Stimulated activated CD8-positive, alpha-beta memory T cell treated with anti-CD3 and anti-CD28 coated beads, Interleukin-15, amount 100 ng/mL, for 48 hours (primary cell): ENCODE results near the gene GPR108.

ENCODE experiments used
- DNase-seq, 2 donors: peaks; one replicate each; pipeline ENCODE4 v3.0.0-alpha.2; 2020; ENCODE audit warnings: low read depth in 2 of 2

Gene GPR108

DNA sequence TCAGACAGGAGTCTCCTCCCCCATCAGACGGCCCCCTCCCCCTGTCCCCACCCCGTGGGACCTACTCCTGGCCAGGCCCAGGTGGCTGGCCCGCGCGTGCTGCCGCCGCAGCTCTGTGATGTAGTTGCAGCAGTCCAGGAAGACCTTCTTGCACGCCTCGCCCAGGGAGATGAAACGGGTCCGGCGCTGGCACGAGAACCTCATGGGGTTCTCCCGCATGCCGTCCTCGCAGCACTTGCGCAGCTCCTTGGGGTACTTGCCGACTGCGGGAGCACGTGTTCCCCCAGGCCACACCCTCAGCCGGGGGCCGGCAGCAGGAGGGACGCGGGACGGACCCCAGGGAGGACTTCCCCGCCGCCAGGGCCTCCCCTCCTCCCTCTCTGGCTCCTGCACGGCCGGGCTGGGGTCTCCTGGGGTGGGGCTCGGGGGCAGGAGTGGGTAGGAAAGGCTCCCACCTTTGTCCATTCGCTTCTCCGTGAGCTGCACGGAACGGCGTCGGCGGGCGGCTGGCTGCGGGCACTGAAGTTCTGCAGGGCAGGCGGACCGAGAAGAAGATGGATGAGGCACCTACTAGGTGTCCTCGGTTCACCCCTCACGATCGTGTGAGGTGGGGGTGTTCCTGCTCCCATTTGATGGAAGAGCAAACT is 30.2 kb downstream of the GPR108 start:
- DNase-seq, result no peak

DNA sequence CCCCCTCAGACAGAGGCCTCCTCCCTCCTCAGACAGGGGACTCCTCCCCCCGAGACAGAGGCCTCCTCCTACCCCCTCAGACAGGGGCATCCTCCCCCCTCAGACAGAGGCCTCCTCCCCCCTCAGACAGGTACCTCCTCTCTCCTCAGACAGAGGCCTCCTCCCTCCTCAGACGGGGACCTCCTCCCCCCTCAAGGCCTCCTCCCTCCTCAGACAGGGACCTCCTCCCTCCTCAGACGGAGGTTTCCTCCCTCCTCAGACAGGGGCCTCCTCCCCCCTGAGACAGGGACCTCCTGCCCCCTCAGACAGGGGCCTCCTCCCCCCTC is 30.8 kb downstream of the GPR108 start:
- no peak for DNase-seq

DNA sequence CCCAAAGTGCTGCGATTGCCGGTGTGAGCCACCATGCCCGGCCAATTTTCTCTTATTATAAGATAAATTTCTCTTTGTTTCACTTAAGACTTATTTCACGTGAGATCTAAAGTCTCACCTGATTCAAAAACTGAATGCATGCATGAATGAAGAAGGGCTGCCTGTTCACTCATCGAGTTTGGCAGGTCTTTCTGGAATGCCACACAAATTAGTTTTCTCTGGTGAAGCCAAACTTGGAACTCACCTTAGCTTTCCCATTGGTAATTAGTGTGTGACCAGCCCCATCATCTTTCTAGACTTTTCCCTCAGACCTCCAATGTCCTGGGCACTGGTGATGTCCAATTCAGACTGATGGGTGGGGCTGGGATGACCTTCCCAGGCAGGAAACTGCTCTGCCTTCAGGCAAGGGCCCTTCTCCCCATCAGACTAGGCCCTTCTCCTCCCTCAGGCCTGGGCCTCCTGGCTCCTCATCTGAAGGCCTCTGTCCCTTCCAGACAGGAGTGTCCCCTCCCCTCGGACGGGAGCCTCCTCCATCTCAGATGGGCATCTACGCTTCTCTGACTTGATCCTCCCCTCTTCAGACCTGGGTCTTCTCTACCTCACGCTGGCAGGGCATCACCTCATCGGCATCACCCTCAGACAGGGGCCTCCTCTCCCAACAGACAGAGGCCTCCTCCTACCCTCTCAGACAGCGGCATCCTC is 31.3 kb downstream of the GPR108 start:
- no peak for DNase-seq

DNA sequence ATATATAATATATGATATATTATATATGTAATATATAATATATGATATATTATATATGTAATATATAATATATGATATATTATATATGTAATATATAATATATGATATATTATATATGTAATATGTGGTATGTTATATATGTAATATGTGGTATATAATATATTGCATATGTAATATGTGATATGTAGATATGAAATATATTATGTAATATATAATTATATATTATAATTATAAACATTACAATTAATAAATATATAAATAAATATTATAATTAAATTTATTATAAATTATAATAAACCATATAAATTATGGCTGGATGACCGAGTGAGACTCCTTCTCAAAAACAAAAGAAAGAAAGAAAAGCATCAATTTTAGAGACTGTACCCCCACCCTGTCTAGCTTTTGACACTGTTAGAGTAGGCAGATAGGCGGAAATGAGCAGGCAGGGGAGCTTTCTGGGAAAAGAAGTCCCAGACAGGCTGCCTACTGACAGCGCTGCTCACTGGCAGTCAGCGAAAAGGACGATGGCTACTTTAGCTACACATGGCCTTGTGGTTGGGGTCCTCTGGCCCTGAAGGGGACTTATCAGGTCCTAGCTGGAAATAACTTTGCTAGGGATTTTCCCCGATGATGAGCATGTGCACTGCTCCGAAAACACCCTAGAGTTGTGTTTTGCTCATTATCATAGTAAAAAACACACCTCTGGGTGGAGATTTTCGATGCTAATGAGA is 36.6 kb downstream of the GPR108 start:
- DNase-seq, result no peak

DNA sequence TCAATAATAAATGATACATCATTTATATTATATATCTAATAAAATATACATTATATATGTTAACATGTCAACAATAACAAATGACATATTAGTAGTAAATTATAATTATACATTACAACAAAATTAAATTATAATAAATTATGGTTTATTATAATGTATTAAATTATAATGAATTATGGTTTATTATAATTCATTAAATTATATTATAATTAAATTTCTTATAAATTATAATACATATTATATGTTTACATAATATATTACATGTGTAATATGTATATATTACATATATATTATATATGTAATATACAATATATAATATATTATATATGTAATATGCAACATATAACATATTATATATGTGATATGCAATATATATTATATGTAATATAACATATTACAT is 37.4 kb downstream of the GPR108 start:
- no peak for DNase-seq

DNA sequence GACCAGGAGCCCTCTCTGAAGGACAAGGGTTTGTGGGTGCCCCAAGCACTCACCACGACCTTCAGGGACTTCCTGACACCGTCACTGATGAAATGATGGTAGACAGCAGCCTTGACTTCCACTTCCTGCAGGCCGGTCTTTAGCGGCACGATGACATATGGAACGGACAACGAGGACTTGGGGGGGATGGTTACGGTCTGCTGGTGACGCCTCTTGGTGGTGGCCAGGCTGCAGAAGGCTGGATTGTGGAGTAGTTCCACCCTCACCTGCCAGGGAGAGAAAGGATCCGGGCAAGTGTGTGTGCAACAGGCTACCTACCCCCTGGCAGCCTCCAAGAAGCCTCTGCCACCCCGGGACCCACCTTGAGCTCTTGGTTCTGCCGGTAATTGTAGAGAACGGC is 40.1 kb downstream of the GPR108 start:
- DNase-seq, result no peak

DNA sequence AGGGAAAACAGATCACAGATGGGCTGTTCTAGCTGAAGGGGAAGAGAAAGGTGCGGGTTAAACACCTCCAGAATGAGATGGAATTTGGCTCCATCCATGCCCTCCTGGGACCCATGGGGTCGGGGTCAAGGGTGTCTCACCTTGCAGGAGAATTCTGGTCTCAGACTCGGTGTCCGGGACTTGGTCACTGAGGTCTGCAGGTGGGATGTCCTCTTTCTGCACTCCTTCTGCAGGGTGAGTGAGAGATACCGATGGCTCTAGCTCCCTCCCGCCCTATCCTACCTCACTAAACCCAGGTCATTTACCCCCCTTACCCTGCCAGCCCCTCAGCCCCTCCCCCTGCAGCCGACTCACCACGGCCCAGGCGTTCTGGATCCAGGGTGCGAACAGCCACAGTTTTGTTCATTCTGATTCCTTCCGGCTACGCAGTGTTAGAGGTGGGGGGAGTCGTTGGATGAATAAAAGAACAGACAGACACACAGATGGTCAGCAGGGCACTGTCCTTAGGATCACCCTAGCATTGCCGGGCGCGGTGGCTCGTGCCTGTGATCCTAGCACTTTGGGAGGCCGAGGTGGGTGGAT is 41.0 kb downstream of the GPR108 start:
- no peak for DNase-seq

DNA sequence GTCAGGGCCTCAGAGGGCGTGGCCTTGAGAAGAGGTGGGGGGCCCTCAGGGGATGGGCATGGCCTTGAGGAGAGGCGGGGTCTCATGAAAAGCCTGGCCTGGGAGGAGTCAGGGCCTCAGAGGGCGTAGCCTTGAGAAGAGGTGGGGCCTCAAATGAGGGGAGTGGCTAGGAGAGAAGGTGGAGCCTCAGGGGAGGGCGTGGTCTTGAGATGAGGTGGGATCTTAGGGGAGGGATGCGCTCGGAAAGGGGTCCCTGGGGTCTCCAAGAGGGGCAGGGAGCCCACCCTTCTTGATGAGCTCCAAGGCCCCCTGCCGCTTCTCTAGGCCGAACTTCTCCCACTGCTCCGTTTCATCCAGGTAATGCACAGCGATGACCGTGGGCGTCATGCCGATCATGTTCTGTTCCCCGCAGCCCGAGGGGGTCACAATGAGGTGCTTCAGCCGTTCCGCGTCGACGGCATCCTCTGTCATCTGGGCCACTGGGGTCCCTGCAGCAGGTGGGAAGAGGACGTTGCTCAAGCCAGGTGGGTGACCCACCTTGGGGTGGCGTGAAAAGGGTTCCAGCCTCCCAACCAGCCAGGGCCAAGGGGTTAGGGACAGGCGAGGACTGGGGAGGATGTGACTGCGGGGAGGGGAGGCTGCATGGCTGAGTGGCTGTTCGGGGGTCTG is 43.1 kb downstream of the GPR108 start:
- no peak for DNase-seq

DNA sequence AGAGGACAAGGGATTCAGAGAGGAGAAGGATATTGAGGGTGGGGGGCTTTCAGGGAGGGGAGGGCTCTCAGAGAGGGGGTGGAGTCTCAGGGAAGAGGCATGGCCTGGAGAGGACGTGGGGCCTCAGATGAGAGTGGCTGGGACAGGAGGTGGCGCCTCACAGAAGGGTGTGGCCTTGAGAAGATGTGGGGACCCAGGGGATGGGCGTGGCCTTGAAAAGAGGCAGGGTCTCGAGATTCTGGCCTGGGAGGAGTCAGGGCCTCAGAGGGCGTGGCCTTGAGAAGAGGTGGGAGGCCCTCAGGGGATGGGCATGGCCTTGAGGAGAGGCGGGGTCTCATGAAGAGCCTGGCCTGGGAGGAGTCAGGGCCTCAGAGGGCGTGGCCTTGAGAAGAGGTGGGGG is 43.7 kb downstream of the GPR108 start:
- no peak for DNase-seq

DNA sequence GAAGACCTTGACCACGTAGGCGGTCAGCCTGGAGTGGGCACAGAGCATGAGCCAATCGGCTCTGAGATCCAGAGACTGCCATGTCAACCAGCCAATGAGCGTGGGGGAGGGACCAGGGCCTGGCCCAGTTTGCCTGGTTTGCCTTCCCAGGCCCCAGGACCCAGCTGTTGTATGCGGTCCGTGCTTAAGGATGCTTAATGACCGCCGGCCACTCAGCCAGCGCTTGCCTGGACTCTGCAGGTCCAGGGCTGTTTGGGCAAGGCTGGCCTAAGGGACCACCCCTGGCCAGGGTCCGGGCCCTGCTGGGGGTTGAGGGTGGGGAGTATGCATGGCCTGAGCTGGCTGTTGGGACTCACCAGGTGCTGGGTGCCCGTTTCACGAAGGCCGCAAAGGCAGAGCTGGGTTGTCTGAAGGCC is 44.3 kb downstream of the GPR108 start:
- DNase-seq, result no peak

DNA sequence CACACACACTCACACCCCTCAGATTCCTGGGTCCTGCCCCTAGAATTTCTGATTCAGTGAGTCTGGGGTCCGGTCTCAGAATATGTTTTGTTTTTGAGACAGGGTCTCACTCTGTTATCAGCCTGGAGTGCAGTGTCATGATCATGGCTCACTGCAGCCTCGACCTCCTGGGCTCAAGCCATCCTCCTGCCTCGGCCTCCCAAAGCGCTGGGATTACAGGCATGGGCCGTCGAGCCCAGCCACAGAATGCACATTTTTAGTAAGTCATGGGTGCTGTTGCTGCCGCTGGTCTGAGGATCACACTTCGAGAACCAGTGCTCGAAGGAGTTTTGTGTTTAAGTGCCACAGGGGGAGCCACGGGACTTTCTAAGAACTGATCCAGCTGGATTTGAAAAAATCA is 45.4 kb downstream of the GPR108 start:
- DNase-seq, result no peak

DNA sequence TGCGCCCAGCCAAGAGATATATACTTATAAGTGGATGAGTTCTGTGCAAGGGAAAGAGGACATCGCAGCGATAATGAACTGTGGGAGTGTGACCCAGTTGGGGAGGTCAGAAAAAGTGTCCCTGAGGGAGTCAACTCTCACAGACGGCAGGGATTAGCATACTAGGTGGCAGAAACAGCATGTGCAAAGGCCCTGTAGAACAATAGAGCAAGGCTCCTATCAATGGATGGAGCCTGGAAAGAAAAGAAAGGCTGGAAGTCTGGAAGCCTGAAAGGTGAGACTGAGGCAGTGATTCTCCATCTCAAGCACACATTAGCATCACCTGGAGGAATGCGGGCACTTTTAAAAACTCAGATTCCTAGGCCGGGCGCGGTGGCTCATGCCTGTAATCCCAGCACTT is 46.0 kb downstream of the GPR108 start:
- DNase-seq, result no peak

DNA sequence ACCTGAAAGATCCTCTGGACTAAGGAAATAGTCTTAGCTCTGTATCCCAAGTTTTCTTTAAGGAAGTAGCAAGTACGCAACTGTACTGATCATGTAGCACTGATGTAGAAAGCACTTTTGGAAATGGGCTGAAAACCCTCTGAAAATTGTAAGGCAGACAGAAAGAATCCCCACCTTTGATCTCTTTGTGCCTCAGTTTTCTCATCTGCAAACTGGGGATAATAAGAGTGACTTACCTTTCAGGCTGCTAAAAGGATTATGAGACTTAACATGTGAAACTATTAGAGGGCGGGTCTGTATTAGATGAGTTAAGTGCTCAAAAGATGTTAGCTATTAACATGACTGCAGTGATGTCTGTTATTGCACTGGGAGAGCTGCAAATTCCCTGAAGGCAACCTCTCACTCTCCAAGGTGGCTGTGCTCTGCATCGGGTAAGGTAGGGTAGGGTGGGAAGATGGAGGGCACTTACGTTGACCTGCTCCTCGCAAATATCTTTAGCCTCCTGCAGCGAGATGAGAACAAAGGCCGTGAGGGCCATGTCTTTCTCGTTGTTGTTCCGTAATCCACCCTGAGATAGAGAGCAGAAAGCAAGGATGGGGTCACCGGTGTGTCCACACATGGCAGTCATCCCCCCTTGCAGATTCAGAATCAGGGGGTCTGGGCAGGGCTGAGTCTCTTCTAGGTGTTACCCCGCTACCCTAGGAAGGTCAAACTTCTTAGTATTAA is 47.1 kb downstream of the GPR108 start:
- no peak for DNase-seq

DNA sequence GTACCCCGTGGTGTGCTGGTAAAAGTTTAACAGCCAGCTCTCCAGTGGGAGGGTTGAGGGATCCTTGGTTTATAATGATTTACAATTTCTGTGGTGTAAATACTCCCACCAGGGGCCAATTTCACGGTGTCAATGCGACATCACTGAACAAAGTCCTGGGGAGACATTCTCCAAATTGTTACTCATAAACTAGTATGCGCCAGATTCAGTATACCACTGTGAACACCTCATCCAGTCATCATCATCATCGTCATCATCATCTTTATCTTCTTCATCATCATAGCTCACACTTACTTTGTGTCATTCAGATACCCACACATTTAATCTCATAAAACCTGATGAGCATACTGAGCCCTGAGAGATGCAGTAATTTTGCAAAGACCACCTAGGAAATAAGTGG is 50.3 kb downstream of the GPR108 start:
- DNase-seq, result no peak

DNA sequence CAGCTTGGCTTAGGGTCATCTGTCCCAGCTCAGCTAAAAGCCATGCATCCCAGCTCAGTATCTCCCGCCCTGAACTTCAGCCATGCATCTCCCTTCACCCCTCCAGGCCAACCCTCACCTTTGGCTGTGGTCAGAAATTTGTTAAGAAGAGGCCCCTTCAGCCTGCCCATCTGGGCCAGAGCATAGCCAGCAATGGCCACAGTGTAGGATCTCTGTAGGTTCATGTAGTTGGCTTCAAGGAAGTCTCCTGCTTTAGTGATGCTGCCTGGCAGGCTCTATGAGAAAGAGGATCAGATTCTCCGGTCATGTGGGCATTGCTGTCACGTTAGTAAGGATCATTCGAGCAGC is 50.8 kb downstream of the GPR108 start:
- DNase-seq, result no peak

DNA sequence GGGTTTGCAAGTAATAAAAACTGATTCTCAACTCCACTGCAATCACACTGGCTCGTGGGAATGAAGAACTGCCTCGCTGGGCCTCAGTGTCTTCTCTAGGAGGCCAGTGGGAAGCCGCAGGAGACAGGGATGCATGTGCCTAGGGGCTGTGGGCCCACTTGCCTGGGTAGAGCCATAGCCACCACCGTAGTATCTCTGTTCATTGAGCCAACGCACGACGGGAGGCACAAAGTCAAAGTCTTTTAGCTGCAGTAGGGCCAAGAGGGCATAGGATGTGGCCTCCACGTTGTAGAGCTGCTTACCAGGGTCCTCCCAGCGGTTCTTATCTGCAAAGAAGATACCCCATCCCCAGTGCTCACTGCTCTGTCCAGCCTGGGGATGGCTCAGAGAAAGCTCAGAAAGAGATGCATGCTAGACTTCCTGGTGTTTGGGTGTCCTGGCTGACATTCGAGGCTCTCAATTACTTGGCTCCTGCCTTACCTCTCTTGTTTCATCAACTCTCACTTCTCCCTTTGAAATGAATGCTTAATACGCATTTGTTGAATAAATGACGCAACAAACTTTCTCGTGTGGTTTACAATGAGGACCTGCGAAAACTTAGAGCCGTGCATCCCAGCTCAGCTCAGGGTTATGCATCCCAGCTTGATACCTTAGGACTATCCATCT is 51.3 kb downstream of the GPR108 start:
- no peak for DNase-seq

DNA sequence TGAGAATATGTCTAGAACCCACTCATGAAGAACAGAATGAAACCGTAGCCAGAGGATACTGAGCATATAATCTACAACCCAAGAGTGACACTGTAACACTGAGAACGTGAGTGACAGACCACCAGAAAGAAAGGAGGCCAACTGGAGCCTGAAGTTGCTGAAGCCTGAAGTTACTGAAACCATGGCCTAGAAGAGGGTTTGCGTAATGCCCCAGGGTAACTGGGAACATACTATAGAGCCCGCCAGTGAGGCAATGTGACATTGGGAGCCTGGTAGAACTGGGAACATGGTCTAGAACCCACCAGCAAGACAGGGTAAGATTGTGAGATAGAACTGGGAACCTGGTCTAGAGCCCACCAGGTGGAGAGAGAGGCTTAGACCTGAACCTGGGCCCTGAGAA is 51.9 kb downstream of the GPR108 start:
- DNase-seq, result no peak

DNA sequence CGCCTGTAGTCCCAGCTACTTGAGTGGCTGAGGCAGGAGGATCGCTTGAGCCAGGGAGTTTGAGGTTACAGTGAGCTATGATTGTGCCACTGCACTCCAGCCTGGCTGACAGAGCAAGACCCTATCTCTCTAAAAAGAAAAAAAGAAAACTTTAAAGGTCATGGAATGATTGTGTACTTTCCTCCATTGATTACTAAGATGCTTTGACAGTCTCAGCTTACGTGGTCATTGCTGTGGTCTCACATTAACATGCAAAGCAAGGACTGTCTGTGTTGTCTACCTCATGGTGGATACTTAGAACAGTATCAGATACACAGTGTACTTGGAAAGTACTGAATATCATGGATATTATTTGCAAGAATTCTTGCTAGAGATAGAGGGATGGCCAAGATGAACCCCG is 53.4 kb downstream of the GPR108 start:
- no peak for DNase-seq

DNA sequence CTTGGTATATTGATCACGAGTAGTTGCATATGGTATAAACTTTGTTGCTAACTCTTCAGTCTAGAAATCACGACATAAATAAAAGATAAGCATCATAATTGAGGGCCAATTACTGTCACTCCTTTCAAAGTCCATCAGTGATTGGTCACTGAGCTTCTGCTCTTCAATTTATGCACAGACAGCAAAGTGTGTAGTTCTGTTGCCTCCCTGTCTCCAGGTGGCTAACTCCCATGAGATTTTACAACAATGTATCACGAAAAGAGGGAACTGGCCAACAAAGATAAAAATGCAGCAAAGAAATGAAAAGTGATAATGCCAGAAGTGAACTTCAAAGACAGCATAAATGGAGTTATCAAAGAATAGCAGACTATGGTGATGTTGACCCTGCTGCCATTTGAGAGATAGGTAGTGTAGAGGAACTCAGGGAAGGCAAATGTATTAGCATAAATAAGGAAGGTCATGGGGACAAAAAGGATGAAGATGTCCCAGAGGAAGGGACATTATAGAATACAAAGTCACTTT is 54.7 kb downstream of the GPR108 start:
- DNase-seq, result no peak

DNA sequence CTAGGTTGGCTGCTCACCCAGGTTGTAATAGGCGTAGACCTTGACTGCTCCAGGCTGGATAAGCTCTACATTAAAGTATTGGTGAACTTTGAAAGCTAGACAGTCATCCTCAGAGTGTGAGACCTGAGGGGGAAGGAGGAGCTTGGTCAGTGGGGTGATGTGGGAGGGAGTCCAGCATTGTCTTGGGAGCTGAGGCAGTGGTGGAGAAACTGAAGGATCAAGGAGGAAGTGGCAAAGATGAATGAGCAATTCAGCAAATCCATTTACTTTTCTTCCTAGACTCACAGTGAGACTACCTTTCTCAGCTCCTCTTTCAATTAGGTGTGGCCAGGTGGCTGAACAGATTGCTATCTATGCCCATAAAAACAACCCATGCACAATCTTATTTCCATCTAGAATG is 57.2 kb downstream of the GPR108 start:
- no peak for DNase-seq
